H9 (cell line): ENCODE results near the gene CTSW. TPM values are rescaled to one million over a fixed set of nuclear protein-coding genes. Genes with fewer than 3 reads are reported as not detected.

Experiments
- DNase-seq: peaks from one replicate; pipeline ENCODE4 v3.0.0-alpha.2; 2017
- H2AFZ ChIP-seq: one replicate; pipeline ENCODE4 v1.6.1; 2013; ENCODE audit warnings: mild to moderate bottlenecking, low read length, control low read depth, moderate library complexity
- H2AK5ac ChIP-seq: 2 replicates; pipeline ENCODE4 v1.6.1; 2013; ENCODE audit warnings: low read length, control low read depth, mixed read lengths; ENCODE audit not compliant: insufficient read length
- H2BK120ac ChIP-seq: one replicate; pipeline ENCODE4 v1.6.1; 2013; ENCODE audit warnings: low read depth, mild to moderate bottlenecking, low read length, control low read depth, inconsistent platforms; ENCODE audit not compliant: poor library complexity, severe bottlenecking
- H2BK12ac ChIP-seq: 2 replicates; pipeline ENCODE4 v1.6.1; 2013; ENCODE audit warnings: low read length, control low read depth, mixed read lengths, low read depth; ENCODE audit not compliant: insufficient read length
- H2BK15ac ChIP-seq: 2 replicates; pipeline ENCODE4 v1.6.1; 2013; ENCODE audit warnings: low read depth, low read length, control low read depth
- H2BK20ac ChIP-seq: one replicate; pipeline ENCODE4 v1.6.1; 2013; ENCODE audit warnings: low read depth, mild to moderate bottlenecking, low read length, control low read depth, inconsistent platforms; ENCODE audit not compliant: poor library complexity, severe bottlenecking
- H2BK5ac ChIP-seq: 2 replicates; pipeline ENCODE4 v1.6.1; 2013; ENCODE audit warnings: low read length, control low read depth, mixed read lengths; ENCODE audit not compliant: insufficient read length
- H3K14ac ChIP-seq: 2 replicates; pipeline ENCODE4 v1.6.1; 2013; ENCODE audit warnings: low read length, control low read depth; ENCODE audit not compliant: insufficient read depth
- H3K18ac ChIP-seq: 2 replicates; pipeline ENCODE4 v1.6.1; 2013; ENCODE audit warnings: low read depth, mild to moderate bottlenecking, mixed read lengths, low read length, control low read depth; ENCODE audit not compliant: insufficient read length
- H3K23ac ChIP-seq: 2 replicates; pipeline ENCODE4 v1.6.1; 2013; ENCODE audit warnings: low read length, control low read depth, mixed read lengths, low read depth; ENCODE audit not compliant: insufficient read length
- H3K23me2 ChIP-seq: 2 replicates; pipeline ENCODE4 v1.6.1; 2013; ENCODE audit warnings: low read depth, mild to moderate bottlenecking, mixed read lengths, low read length, control low read depth; ENCODE audit not compliant: insufficient read length, poor library complexity, severe bottlenecking
- H3K27ac ChIP-seq: 2 replicates; pipeline ENCODE4 v1.5.1; 2013; ENCODE audit warnings: low read length, control low read depth, mixed read lengths, low read depth; ENCODE audit not compliant: insufficient read length
- H3K27me3 ChIP-seq: 2 replicates; pipeline ENCODE4 v1.6.1; 2013; ENCODE audit warnings: low read length, control low read depth, inconsistent platforms; ENCODE audit not compliant: insufficient read depth
- H3K4ac ChIP-seq: 2 replicates; pipeline ENCODE4 v1.6.1; 2013; ENCODE audit warnings: low read depth, mild to moderate bottlenecking, control low read depth, inconsistent platforms, low read length, moderate library complexity
- H3K4me1 ChIP-seq: 2 replicates; pipeline ENCODE4 v1.6.1; 2013; ENCODE audit warnings: low read length, control low read depth, inconsistent platforms; ENCODE audit not compliant: insufficient read depth
- H3K4me2 ChIP-seq: 2 replicates; pipeline ENCODE4 v1.6.1; 2013; ENCODE audit warnings: low read length, control low read depth, mixed read lengths; ENCODE audit not compliant: insufficient read length, insufficient read depth
- H3K56ac ChIP-seq: 2 replicates; pipeline ENCODE4 v1.6.1; 2013; ENCODE audit warnings: low read depth, mild to moderate bottlenecking, mixed read lengths, low read length, control low read depth; ENCODE audit not compliant: insufficient read length
- H3K79me1 ChIP-seq: 2 replicates; pipeline ENCODE4 v1.6.1; 2013; ENCODE audit warnings: low read depth, mild to moderate bottlenecking, moderate library complexity, low read length, control low read depth, inconsistent platforms; ENCODE audit not compliant: insufficient read depth, poor library complexity, severe bottlenecking
- H3K79me2 ChIP-seq: 2 replicates; pipeline ENCODE4 v1.6.1; 2013; ENCODE audit warnings: low read length, control low read depth, inconsistent platforms; ENCODE audit not compliant: insufficient read depth
- H3K9ac ChIP-seq: 2 replicates; pipeline ENCODE4 v1.6.1; 2013; ENCODE audit warnings: low read length, control low read depth, mixed read lengths; ENCODE audit not compliant: insufficient read length; ENCODE audit errors: extremely low read depth
- H3K9me3 ChIP-seq: one replicate; pipeline ENCODE4 v1.6.1; 2013; ENCODE audit warnings: low read depth, low read length, inconsistent platforms; ENCODE audit not compliant: control insufficient read depth
- H3T11ph ChIP-seq: one replicate; pipeline ENCODE4 v1.6.1; 2013; ENCODE audit warnings: mild to moderate bottlenecking, low read length, control low read depth, inconsistent platforms
- H4K20me1 ChIP-seq: one replicate; pipeline ENCODE4 v1.6.1; 2013; ENCODE audit not compliant: control insufficient read depth, insufficient read length, insufficient read depth
- H4K5ac ChIP-seq: 2 replicates; pipeline ENCODE4 v1.6.1; 2013; ENCODE audit warnings: low read depth, mild to moderate bottlenecking, mixed read lengths, low read length, control low read depth; ENCODE audit not compliant: insufficient read length
- H4K8ac ChIP-seq: replicated peaks from 2 replicates; pipeline ENCODE4 v1.6.1; 2013; ENCODE audit warnings: low read length, control low read depth, mixed read lengths, low read depth; ENCODE audit not compliant: insufficient read length
- H4K91ac ChIP-seq: 2 replicates; pipeline ENCODE4 v1.6.1; 2013; ENCODE audit warnings: low read depth, mild to moderate bottlenecking, moderate library complexity, mixed read lengths, low read length, control low read depth; ENCODE audit not compliant: insufficient read length
- H3K27ac Mint-ChIP-seq, 3 experiments: 2 replicates in 2 of 3; 3 replicates in 1 of 3; pipeline ENCODE4 v1.8.0; 2020 to 2021; ENCODE audit warnings: mixed read lengths in 3 of 3, mild to moderate bottlenecking in 1 of 3, moderate library complexity in 1 of 3
- H3K27me3 Mint-ChIP-seq: 2 replicates; pipeline ENCODE4 v1.8.0; 2021; ENCODE audit warnings: low read depth, mild to moderate bottlenecking, moderate library complexity, mixed read lengths
- H3K36me3 Mint-ChIP-seq, 3 experiments: 2 replicates in 2 of 3; 3 replicates in 1 of 3; pipeline ENCODE4 v1.8.0; 2020 to 2021; ENCODE audit warnings: low read depth in 3 of 3, mixed read lengths in 3 of 3; ENCODE audit not compliant: insufficient read depth in 1 of 3
- H3K4me1 Mint-ChIP-seq, 2 experiments: 2 replicates each; pipeline ENCODE4 v1.8.0; 2020; ENCODE audit warnings: mixed read lengths in 2 of 2
- H3K4me3 Mint-ChIP-seq, 2 experiments: 2 replicates in 1 of 2; 3 replicates in 1 of 2; pipeline ENCODE4 v1.8.0; 2020 to 2021; ENCODE audit warnings: mild to moderate bottlenecking in 2 of 2, mixed read lengths in 2 of 2, moderate library complexity in 1 of 2
- H3K9me3 Mint-ChIP-seq, 2 experiments: 2 replicates in 1 of 2; 3 replicates in 1 of 2; pipeline ENCODE4 v1.8.0; 2020; ENCODE audit warnings: mild to moderate bottlenecking in 2 of 2, mixed read lengths in 2 of 2, moderate library complexity in 1 of 2
- WGBS: extraction: QIAGEN DNeasy Blood & Tissue Kit; methylation state at CpG from one replicate; pipeline ENCODE4 v1.1.7; 2013; ENCODE audit warnings: missing lambda C conversion rate, low lambda C conversion rate, mixed read lengths; ENCODE audit not compliant: insufficient read length; ENCODE audit errors: extremely low coverage; 5-methylcytosine and 5-hydroxymethylcytosine counted together
- total RNA-seq: library from RNA; stranded (reverse); gene quantifications from 2 replicates; pipeline ENCODE4 v1.2.1, GENCODE V29; 2021
- TF ChIP-seq, protein P1 (sequence below): fragments of 200-600 bp; sonication (generic); conservative IDR thresholded peaks from 3 replicates; pipeline ENCODE4 v1.8.0; 2021; ENCODE audit warnings: antibody characterized with exemption, mild to moderate bottlenecking

CTSW gene
- total RNA-seq, 1 experiment from 2014 or later: not detected

DNA sequence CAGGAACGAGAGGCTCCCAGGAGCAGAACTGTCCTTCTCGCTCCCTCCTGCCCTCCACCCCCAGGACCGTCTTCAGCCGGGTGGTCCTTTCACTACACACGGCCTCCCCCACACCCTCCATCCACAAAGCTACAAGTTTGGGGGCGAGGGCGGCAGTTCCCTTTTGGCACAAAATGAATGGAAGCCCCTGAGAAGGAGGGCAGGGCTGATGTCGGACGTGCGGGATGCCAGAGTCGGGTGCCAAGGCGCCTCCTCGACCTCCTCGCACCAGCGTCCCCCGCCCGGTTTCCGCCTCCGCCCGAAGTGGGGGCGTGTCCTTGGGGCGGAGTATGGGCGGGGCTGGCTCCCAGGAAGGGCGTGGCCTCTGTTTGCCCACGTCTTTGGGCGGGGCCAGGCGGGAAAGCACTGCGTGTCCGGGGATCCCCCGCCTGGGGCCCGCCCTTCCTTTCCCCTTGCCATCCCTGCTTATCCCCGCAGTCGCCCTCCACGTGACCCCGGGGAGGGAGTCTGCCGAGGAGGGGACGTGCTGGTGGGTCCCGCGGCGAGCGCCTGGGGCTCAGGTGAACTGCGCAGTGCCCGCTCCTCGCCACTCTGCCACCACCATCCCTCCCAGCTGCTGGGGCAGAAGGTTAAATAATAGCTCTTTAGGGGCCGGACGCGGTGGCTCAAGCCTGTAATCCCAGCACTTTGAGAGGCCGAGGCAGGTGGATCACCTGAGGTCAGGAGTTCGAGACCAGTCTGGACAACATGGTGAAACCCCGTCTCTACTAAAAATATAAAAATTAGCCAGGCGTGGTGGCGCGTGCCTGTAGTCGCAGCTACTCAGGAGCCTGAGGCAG, 6.1 kb upstream of the CTSW start:
- no peak overlapping the region for H3K9ac ChIP-seq
- peaks cover 20% of the 10 kb centered on the region for H3K27me3 Mint-ChIP-seq
- WGBS: no CpG with 5 or more reads among the region's 54 CpGs

More for the DNA sequence above, 6.1 kb upstream of the CTSW start:
- H3K23ac ChIP-seq: no peak overlapping the region
- Mint-ChIP-seq H3K4me3 (peak overlapping the region; percentile 76 to 90), H3K9me3 (no peaks in the 10 kb centered on the region; a peak in 2 of 5 replicates), H3K4me1 (peaks cover 7 to 8% of the 10 kb centered on the region in 2 experiments), H3K36me3 (no peaks in the 10 kb centered on the region), H3K27ac (no peak overlapping the region)
- no peak overlapping the region for H4K8ac ChIP-seq
- H2BK120ac ChIP-seq: no peak overlapping the region
- no peak overlapping the region for H2BK12ac ChIP-seq
- H4K5ac ChIP-seq: no peak overlapping the region
- TF ChIP-seq, protein P1, sequence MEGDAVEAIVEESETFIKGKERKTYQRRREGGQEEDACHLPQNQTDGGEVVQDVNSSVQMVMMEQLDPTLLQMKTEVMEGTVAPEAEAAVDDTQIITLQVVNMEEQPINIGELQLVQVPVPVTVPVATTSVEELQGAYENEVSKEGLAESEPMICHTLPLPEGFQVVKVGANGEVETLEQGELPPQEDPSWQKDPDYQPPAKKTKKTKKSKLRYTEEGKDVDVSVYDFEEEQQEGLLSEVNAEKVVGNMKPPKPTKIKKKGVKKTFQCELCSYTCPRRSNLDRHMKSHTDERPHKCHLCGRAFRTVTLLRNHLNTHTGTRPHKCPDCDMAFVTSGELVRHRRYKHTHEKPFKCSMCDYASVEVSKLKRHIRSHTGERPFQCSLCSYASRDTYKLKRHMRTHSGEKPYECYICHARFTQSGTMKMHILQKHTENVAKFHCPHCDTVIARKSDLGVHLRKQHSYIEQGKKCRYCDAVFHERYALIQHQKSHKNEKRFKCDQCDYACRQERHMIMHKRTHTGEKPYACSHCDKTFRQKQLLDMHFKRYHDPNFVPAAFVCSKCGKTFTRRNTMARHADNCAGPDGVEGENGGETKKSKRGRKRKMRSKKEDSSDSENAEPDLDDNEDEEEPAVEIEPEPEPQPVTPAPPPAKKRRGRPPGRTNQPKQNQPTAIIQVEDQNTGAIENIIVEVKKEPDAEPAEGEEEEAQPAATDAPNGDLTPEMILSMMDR: no peak
- H2BK5ac ChIP-seq: no peak overlapping the region
- H3K79me2 ChIP-seq: no peaks in the 10 kb centered on the region
- no peak overlapping the region for H4K91ac ChIP-seq
- H3T11ph ChIP-seq: no peak overlapping the region
- H2AK5ac ChIP-seq: no peak overlapping the region
- no peak overlapping the region for H2BK20ac ChIP-seq
- H3K4me1 ChIP-seq: no peaks in the 10 kb centered on the region
- no peak overlapping the region for H3K56ac ChIP-seq
- H2AFZ ChIP-seq: no peak overlapping the region
- peak overlapping the region; percentile 36 for H3K18ac ChIP-seq
- DNase-seq: peak; percentile 96
- H3K4ac ChIP-seq: no peak overlapping the region
- H3K9me3 ChIP-seq: no peaks in the 10 kb centered on the region
- no peaks in the 10 kb centered on the region for H3K79me1 ChIP-seq
- peaks cover 3% of the 10 kb centered on the region; the same call in 1 of the 2 replicates for H3K27me3 ChIP-seq
- peaks cover 8% of the 10 kb centered on the region for H3K23me2 ChIP-seq
- H4K20me1 ChIP-seq: no peaks in the 10 kb centered on the region
- H3K14ac ChIP-seq: no peak overlapping the region
- no peak overlapping the region for H2BK15ac ChIP-seq
- H3K4me2 ChIP-seq: peak overlapping the region; percentile 91
- no peak overlapping the region for H3K27ac ChIP-seq
